IPS DF 19.7 (cell line): ENCODE results near the gene CATSPER3.

Source experiments
- DNase-seq: peaks from one replicate; pipeline ENCODE4 v3.0.0-alpha.2; 2013; ENCODE audit warnings: low read depth, low spot score

CATSPER3 gene

DNA sequence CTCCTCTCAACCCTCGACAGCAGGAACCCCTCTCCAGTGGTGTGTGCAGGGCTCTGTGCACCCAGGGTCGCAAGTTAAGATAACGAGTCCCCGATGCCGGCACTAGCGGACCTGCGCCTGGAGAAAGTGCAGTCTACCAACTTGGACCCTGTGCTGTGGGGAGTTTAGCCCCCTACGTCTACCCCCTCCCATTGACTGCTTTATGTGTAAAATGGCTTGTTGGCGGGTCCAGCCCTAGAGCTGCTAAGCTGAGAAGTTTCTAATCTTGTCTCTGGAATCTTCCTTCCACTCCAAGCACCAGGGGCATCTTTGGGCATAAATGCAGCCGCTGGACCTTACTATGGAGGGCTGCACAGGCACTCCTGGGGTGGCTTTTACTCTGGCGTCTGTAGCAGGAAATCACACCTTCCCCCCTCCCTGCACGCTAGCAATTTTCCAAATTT lies 73.5 kb downstream of the CATSPER3 start:
- DNase-seq = no peak

- no peak for DNase-seq
Observed at GRCh38 chr5:135041726-135042125, 74.0 kb downstream of the CATSPER3 start.

DNA sequence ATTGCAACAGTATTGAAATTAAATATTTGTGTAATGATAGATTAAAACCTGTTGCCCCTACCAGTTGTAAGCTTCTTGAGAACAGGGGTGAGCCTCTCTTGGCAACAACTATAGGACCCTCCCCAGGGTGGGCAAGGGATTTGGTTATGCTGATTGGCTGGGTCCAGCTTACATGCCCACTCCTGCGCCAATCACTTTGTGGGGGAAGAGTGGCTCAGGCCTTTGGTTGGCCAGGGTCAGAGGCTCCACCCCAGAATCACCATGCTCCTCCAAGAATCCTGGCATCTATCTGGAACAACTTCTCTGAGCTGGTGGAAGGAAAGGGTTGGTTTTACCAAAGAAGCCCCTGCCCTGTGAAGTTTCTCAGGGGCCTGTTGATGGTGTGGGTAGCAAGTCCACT lies 74.9 kb downstream of the CATSPER3 start:
- no peak for DNase-seq

DNA sequence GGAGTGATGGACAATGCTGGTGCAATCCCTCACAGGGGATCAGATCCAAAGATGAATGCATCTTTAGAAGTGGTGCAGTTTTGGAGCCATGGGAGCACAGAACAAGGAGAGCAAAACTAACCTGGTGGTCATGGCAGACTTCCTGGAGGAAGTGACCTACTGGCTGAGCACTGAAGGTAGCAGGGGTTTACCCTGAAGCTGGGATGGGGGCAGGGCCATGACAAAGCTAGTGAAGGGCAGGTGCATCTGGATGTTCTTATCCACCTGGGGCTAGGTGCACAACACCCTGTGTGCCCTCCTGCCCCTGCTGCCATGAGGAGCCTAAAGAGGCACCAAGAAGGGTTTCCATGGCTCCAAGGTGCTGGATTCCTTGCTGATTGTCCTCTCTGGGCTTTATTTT lies 77.8 kb downstream of the CATSPER3 start:
- no peak for DNase-seq

DNA sequence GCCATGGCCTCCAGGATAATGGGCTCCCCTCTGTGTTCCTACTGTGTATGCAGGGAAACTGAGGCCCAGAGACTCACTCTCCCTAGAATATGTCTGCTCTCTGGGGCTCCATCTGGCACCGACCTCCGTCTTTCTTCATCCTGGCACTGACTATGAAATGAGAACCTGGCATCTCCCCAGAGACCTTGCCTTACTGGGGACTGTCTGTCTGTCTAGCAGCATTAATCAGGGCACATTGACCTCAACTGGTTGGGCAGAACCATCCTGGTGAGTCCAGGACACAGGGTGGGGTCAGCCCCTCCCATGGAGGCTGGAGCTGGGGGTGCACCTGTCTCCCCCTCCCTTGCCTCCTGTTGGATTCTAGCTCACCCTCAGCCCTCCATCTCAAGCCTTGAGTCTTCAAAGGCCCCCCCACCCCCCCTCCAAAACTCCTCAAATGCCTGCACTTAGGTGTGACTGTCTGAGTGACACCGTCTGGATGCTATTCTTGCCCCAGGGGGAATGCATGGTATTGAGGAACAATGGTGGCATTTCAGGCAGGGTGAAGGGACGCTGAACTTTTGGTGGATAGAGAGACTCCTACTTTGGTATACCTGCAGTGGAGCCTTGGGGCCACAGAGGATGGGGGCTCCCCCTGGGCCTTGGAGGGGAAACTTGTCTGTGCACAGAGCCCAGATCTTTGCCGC lies 79.1 kb downstream of the CATSPER3 start:
- DNase-seq = no peak

DNA sequence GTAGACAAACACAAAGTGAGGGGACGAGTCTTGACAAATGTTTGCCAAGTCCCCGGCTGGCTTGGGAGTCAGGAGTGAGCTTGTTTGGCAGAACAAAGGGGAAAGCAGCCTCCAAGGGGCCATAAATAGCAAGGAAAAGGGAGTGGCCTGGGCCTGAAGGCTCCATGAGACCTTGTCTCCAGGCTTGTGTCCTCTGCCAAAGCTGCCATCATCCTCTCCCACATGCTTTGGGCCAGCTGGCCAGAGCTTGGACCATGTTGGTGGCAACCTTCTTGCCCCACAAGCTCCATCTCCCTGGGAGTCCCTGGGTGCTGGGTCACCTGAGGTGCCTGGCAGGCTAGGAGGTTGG lies 79.6 kb downstream of the CATSPER3 start:
- no peak for DNase-seq

DNA sequence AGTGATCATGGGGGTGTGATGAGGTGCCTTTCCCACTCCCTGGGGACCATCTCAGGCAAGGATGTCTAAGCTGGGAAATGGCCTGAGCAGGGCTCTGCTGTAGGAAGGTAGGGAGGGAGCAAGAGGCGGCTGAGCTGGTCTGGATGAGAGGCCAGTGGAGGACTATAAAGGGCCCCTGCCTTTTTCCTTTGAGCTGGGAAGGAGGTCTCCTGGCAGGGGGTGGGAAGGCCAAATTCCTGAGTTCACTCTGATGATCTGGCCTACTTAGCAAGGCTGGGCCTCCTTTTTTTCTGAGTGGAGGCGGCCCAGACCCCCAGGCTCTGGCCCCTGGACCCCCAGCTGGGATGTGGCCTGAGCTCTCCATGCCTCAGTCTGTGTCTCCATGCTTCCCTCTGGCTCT lies 80.6 kb downstream of the CATSPER3 start:
- no peak for DNase-seq

DNA sequence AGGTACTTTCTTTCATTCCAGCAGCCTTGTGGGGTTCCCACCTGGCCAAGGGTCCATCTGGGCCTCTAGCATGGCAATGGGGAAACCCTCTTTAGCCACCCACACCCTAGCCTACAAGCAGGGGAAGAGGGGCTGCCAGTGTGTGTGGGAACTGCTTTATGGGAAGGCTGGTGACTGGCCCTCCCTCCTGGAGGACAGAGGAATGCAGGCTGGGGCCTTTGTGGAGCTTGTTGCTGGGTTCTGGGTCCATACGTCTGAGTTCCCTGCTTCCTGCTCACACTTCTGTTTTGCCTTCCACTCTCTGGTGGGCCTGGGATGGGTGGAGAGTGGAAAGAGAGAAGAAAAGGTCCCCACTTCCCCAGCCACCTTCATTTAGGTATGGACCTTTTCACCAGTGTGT lies 81.2 kb downstream of the CATSPER3 start:
- DNase-seq = no peak

DNA sequence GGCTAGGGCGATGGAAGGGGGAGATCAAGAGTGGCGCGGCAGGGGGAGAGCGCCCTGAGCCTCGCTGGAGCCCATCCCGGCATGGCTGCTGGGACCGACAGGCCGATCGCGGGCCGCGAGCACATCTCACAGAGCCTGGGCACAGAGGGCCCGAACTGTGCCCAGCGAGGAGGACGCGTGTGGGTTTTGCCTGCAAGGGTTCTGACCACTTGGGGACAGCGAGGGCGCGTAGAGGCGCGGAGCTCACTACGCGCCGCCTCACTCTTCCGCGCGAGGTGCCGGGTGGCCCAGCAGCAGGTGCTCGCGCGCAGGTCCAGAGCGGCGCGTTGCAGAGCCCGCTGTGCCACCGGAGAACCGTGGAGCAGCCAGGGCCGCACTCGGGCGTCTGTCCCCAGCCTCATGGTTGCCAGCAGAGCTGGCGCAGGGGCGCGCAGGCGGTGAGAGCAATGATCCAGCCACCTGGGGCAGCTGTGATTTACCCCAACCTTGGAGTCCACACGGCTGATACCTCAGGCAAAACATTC lies 82.6 kb downstream of the CATSPER3 start:
- DNase-seq = no peak

- no peak for DNase-seq
Observed at GRCh38 chr5:135051399-135051798, 83.7 kb downstream of the CATSPER3 start.

DNA sequence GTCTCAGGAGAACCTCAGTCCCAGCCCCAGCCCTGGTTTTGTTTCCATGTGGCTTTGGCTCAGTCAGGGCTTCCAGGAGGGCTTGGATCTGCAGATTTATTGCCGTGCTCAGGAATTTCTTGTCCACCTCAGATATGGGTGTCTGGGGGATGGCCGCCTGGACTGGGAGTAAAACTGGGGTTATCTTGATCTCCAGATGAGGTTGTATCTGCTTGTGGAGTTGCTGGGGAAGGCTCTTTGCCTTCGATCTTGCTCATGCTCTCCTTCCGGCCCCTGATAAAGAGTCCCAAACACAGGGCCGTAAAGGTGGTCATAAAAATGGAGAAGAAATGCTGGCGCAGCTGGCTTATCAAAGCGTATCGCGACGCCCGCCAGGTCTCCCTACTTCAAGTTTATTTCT lies 84.2 kb downstream of the CATSPER3 start:
- no peak for DNase-seq

DNA sequence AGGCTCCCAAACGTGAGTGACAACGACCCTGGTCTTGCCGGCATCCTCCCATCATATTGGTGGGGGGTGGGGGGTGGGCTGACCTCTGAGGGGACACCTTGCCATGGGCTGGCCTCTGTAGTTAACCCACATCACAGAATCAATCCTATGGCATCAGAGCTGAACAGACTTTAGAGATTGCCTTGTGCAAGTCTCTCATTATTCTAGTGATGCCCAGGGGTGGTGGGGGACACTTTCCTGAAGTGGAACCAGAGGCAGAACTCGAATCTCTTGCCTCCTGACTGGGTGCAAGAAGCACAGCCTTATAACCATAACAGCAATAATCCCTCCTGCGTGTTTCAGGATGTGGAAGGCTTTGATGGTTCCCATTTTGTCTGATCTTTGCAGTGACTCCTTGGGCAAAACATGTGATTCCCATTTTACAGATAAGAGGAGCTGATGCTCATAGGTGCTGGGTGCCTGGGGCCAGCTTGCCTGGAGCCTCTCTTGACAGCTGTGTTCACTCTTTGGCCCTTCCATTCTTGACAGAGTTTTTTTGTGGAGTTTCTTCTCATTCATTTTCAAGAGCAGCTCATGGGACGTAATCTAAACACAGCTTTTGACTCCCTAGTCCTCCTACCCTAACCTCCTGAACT lies 84.9 kb downstream of the CATSPER3 start:
- DNase-seq = no peak

DNA sequence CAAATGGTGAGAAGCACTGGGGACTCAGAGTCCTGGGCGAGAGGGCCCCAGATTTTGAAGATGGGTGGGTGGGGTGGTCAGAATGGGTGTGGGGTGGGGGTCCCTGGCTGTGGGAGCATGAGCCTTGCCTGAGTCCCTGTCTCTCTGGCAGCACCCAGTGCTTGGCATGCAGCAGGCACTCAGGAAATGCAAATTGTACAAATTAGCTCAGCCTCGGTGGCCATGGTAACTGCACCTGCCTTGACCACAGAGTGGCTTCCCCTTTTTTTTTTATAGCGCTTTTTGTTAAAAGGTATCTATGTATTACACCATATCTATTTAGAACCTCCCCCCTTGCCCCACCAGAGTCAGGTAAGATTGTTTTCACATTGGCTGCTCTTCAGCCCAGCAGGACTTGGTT lies 85.6 kb downstream of the CATSPER3 start:
- no peak for DNase-seq

- no peak for DNase-seq
Observed at GRCh38 chr5:135053989-135054388, 86.3 kb downstream of the CATSPER3 start.

GRCh38 chr5:135054546-135054945 lies 86.8 kb downstream of the CATSPER3 start:
- no peak for DNase-seq

DNA sequence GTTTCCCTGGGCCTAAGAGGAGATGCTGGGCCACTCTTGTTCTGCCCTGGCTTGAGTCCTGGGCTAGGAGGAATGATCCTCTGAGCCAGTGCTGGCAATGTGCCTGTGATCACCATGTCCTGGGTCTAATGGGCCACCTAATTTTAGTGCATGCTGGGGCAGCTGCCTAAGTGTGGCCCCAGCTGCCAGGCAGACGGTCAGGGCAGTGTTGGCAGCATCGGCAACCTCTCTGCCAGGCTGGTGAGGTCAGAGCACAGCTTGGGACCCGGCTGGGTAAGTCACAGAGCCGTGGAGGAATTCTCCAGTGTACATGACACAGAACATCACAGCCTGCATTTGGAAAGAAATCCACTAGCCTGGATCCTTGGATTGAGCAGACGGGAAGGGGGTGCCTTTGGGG lies 87.7 kb downstream of the CATSPER3 start:
- DNase-seq = no peak

- DNase-seq = no peak
Observed at GRCh38 chr5:135056316-135057030, 88.8 kb downstream of the CATSPER3 start.

- DNase-seq = no peak
Observed at GRCh38 chr5:135057233-135057632, 89.5 kb downstream of the CATSPER3 start.

DNA sequence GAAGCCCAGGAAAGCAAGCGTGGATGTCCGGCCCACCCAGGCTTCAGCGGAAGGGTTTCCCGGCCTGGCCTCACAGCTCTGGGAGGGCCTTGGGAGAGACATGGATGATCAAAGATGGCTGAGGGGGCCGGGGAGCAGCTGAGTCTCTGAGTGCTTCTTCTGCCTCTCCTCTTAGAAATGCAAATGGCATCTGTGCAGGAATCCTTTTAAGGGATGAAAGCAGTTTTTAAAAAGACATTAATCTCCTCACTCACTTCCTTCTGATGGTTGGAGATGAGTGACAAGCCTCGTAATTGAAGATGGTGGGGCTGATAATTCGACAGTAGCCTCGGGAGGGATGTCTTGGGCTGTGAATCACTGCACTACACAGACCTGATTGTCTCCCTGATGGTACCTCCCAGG lies 90.6 kb downstream of the CATSPER3 start:
- DNase-seq = no peak

DNA sequence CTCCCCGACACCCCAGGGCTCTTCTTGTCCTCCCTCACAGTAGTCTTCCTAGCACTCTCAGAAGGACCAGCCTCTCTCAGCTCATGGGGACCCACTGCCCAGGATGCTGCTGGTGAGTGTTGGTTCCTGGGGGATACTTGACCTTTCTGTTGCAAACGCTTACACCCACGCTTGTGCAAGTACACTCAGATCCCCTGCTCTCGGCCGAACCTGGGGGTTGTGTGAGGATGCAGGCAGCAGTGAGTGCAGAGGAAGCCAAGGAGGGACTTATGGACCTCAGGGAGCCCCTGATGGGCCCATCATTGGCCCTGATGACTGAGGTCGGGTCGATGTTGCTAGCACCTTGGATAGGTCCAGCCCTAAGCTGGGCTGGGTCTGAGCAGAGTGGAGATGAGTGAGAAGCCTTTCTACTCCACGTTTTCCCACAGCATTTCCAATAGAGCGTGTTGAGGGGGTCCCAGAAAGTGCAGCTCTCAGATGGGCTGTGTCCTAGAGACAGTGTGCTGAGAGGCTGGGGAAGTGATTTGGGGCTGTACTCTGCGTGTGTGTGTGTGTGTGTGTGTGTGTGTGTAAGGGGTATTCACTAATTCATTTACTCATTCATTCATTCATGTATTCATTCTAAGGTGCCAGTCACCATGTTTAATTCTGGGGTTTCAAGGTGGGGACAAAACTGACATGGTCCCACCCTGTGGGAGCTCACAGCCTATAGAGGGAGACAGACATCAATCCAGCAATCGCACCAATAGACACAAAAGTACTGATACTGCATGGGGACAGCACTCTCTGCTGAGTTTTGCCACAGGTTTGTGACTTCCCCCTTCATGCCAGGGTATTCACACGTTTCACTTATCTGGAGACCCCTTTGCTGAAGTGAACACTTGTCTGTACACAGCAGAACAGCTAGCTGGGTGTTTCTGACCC lies 91.6 kb downstream of the CATSPER3 start:
- no peak for DNase-seq

DNA sequence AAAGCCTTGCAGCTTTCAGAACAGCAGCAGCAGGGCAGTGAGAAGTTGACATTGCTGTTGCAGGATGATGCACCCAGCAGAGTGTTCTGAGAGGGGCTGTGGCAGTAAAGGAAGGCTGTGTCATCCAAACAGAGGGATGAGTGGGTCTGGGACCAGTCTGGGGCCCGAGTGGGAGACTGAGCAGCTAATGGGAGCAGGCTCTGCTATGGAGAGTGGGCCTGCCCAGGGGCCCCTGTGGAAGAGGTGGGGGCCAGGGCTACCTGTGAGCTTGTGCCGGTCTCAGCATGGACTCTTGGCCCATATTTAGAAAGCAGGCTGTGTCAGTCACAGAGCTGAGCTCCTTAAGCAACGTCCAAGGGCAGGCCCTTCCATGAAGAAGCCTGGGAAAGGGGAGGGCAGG lies 92.3 kb downstream of the CATSPER3 start:
- DNase-seq = no peak

GRCh38 chr5:135061001-135061400 lies 93.3 kb downstream of the CATSPER3 start:
- DNase-seq = no peak
